IMR-90 (cell line): Measurements from ENCODE around the gene CD9.

Experiments
- BHLHE40 ChIP-seq: fragments of 150-350 bp; IDR thresholded peaks from 2 replicates; pipeline ENCODE4 v1.6.1; 2016; ENCODE audit warnings: mild to moderate bottlenecking, low read depth, low read length
- CEBPB ChIP-seq: IDR thresholded peaks from 2 replicates; pipeline ENCODE4 v1.6.1; 2012; ENCODE audit warnings: low read depth, low read length, improper control_type of control experiment
- CHD1 ChIP-seq: IDR thresholded peaks from 2 replicates; pipeline ENCODE4 v1.6.1; 2012; ENCODE audit warnings: low read depth, low read length, improper control_type of control experiment
- CTCF ChIP-seq: conservative IDR thresholded peaks from 2 replicates; pipeline ENCODE4 v1.5.1; 2012; ENCODE audit warnings: mild to moderate bottlenecking, low read depth, low read length, improper control_type of control experiment
- ELK1 ChIP-seq: fragments of 150-350 bp; IDR thresholded peaks from 2 replicates; pipeline ENCODE4 v1.6.1; 2016; ENCODE audit warnings: low read depth, mild to moderate bottlenecking, low read length, moderate library complexity, borderline replicate concordance
- FOS ChIP-seq: fragments of 150-350 bp; IDR thresholded peaks from 2 replicates; pipeline ENCODE4 v1.6.1; 2016; ENCODE audit warnings: low read depth, low read length
- MAFK ChIP-seq: IDR thresholded peaks from 2 replicates; pipeline ENCODE4 v1.6.1; 2012; ENCODE audit warnings: low read depth, low read length, improper control_type of control experiment
- MXI1 ChIP-seq: IDR thresholded peaks from 2 replicates; pipeline ENCODE4 v1.6.1; 2012; ENCODE audit warnings: low read depth, mild to moderate bottlenecking, low read length, moderate library complexity, borderline replicate concordance
- POLR2A ChIP-seq: IDR thresholded peaks from 2 replicates; pipeline ENCODE4 v1.6.1; 2012; ENCODE audit warnings: mild to moderate bottlenecking, low read depth, low read length
- RAD21 ChIP-seq: IDR thresholded peaks from 2 replicates; pipeline ENCODE4 v1.6.1; 2012; ENCODE audit warnings: low read length, improper control_type of control experiment
- USF2 ChIP-seq: fragments of 150-350 bp; IDR thresholded peaks from 2 replicates; pipeline ENCODE4 v1.6.1; 2017; ENCODE audit warnings: mild to moderate bottlenecking, antibody characterized with exemption, low read length, low read depth

GRCh38 chr12:6273205-6273540, 73.0 kb downstream of the CD9 start:
- no peak for TF ChIP-seq FOS
- TF ChIP-seq CTCF, result no peak
- no peak for TF ChIP-seq POLR2A
- no peak for TF ChIP-seq MAFK
- no peak for TF ChIP-seq USF2
- no peak for TF ChIP-seq BHLHE40
- no peak for TF ChIP-seq CEBPB
- no peak for TF ChIP-seq CHD1
- TF ChIP-seq ELK1, result no peak
- no peak for TF ChIP-seq MXI1
- TF ChIP-seq RAD21, result no peak
